Gastrocnemius medialis (tissue), 4 donors: ENCODE data around the gene SCARF1. TPM values are rescaled to one million over a fixed set of nuclear protein-coding genes. Genes with fewer than 3 reads are reported as not detected.

Source experiments
- ATAC-seq, 2 donors: fragments of 150-250 bp; one replicate each; pipeline ENCODE4 v1.9.1; 2016
- DNase-seq, 2 donors: peaks; one replicate each; pipeline ENCODE4 v3.0.0-alpha.2; 2019
- H3K27ac ChIP-seq, 4 donors: fragments of 200-600 bp; sonication (generic); 1 replicate in 1 of 4; 2 replicates in 3 of 4; pipeline ENCODE4 v1.5.1; 2016 to 2018; ENCODE audit warnings: mild to moderate bottlenecking in 2 of 4, moderate library complexity in 1 of 4
- H3K27me3 ChIP-seq, 3 donors: fragments of 200-600 bp; sonication (generic) in 2 of 3; 1 replicate in 1 of 3; 2 replicates in 2 of 3; pipeline versions ENCODE4 v1.5.1 to v1.6.0; 2016 to 2019; ENCODE audit warnings: mild to moderate bottlenecking in 1 of 3, moderate library complexity in 1 of 3
- H3K36me3 ChIP-seq, 2 donors: fragments of 200-600 bp; sonication (generic) in 1 of 2; one replicate each; pipeline ENCODE4 v1.5.1; 2017 to 2018
- H3K4me1 ChIP-seq, 2 donors: fragments of 200-600 bp; sonication (generic) in 1 of 2; one replicate each; pipeline ENCODE4 v1.5.1; 2016 to 2017; ENCODE audit warnings: mild to moderate bottlenecking in 2 of 2
- H3K4me3 ChIP-seq, 4 donors: fragments of 200-600 bp; sonication (generic) in 3 of 4; 1 replicate in 1 of 4; 2 replicates in 3 of 4; pipeline ENCODE4 v1.5.1; 2016 to 2019; ENCODE audit warnings: mild to moderate bottlenecking in 2 of 4
- H3K9me3 ChIP-seq, 3 donors: fragments of 200-600 bp; sonication (generic) in 2 of 3; 1 replicate in 1 of 3; 2 replicates in 2 of 3; pipeline ENCODE4 v1.5.1; 2016 to 2019
- CTCF ChIP-seq, 5 experiments: fragments of 450-650 bp in 3 of 5; fragments of 200-600 bp in 2 of 5; sonication (generic) in 2 of 5; IDR thresholded peaks in 4 of 5; conservative IDR thresholded peaks in 1 of 5; 1 replicate in 4 of 5; 2 replicates in 1 of 5; pipeline ENCODE4 v1.5.1; 2016 to 2019; ENCODE audit warnings: antibody characterized with exemption in 5 of 5, mild to moderate bottlenecking in 3 of 5, moderate library complexity in 3 of 5
- POLR2A ChIP-seq, 2 donors: fragments of 450-650 bp; IDR thresholded peaks; one replicate each; pipeline ENCODE4 v1.6.1; 2017; ENCODE audit warnings: antibody characterized with exemption in 2 of 2, mild to moderate bottlenecking in 2 of 2, moderate library complexity in 2 of 2
- in situ Hi-C, 4 donors: fragments of 200-750 bp; cut with MboI; loops; one replicate each; pipeline versions ENCODE4 v1.15.0 to v1.8.0; 2017; ENCODE audit warnings: low sequenced_read_pairs in 4 of 4
- intact Hi-C: fragments of 100-400 bp; cut with DNase I; formaldehyde crosslinking; loops from one replicate; pipeline ENCODE4 v1.15.1; 2023; ENCODE audit warnings: low total_unique reads
- total RNA-seq, 4 donors: library from RNA; depleted of rRNA; stranded (reverse); fragments of >200 nt; gene quantifications; one replicate each; pipeline versions ENCODE4 v1.1.0 to v1.2.3, GENCODE V29; 2016

The SCARF1 gene
- total RNA-seq, 4 donors from 2014 or later, result 4.1 to 15.1 (median 5.7) TPM

GRCh38 chr17:1643999-1644492, 1.5 kb downstream of the SCARF1 start:
- H3K4me3 ChIP-seq, result peak overlapping the region; percentile 40 to 55 (median 45)
- ATAC-seq (no peak), DNase-seq (no peak)
- no peaks in the 10 kb centered on the region for H3K9me3 ChIP-seq
- H3K36me3 ChIP-seq, result no peaks in the 10 kb centered on the region
- H3K4me1 ChIP-seq, result peaks cover 31 to 37% of the 10 kb centered on the region in 2 donors
- intact Hi-C loops, result loop anchor here (10.0 kb wide), 1 partner anchor 189 kb away; the partner anchor contains the start of gene CRK
- H3K27ac ChIP-seq, result peak overlapping the region; percentile 16 to 88 (median 78)
- TF ChIP-seq POLR2A (IDR thresholded peaks at IDR 0.05) (no peak), CTCF (IDR thresholded peaks at IDR 0.05 in 4 of 5, conservative IDR thresholded peaks at IDR 0.05 in 1 of 5) (no peak)
- H3K27me3 ChIP-seq, result no peaks in the 10 kb centered on the region
- in situ Hi-C loops, result loop anchor here in 2 of 4 donors (25.0 kb wide), 1 partner anchor 382 kb away; the partner anchor contains the start of gene BHLHA9 (in 2 of the 2)

GRCh38 chr17:1643293-1643998, 2.1 kb downstream of the SCARF1 start:
- Histone ChIP-seq H3K4me1 (peaks cover 29 to 35% of the 10 kb centered on the region in 2 donors), H3K36me3 (no peaks in the 10 kb centered on the region), H3K27me3 (no peaks in the 10 kb centered on the region), H3K27ac (peak overlapping the region; percentile 16 to 88 (median 78)), H3K9me3 (no peaks in the 10 kb centered on the region), H3K4me3 (peak overlapping the region; percentile 40 to 55 (median 45))
- intact Hi-C loops, result loop anchor here (10.0 kb wide), 1 partner anchor 189 kb away; the partner anchor contains the start of gene CRK
- peak in 1 of 2 donors; percentile 10 for ATAC-seq
- DNase-seq, result peak in 1 of 2 donors; percentile 26
- in situ Hi-C loops, result loop anchor here in 2 of 4 donors (25.0 kb wide), 1 partner anchor 381 kb away; the partner anchor contains the start of gene BHLHA9 (in 2 of the 2)
- TF ChIP-seq POLR2A (IDR thresholded peaks at IDR 0.05) (no peak), CTCF (IDR thresholded peaks at IDR 0.05 in 4 of 5, conservative IDR thresholded peaks at IDR 0.05 in 1 of 5) (no peak)

GRCh38 chr17:1641065-1641403, 4.5 kb downstream of the SCARF1 start:
- peaks cover 0 to 5% of the 10 kb centered on the region in 2 donors for H3K36me3 ChIP-seq
- no peaks in the 10 kb centered on the region for H3K27me3 ChIP-seq
- intact Hi-C loops (loop anchor here (10.0 kb wide), 1 partner anchor 186 kb away; the partner anchor contains the start of gene CRK), in situ Hi-C loops (loop anchor here in 2 of 4 donors (25.0 kb wide), 1 partner anchor 379 kb away; the partner anchor contains the start of gene BHLHA9 (in 2 of the 2))
- H3K27ac ChIP-seq, result no peak overlapping the region
- H3K9me3 ChIP-seq, result no peaks in the 10 kb centered on the region
- peaks cover 13 to 15% of the 10 kb centered on the region in 2 donors for H3K4me1 ChIP-seq
- ATAC-seq (no peak), DNase-seq (no peak)
- no peak for TF ChIP-seq POLR2A (IDR thresholded peaks at IDR 0.05)
- TF ChIP-seq CTCF (IDR thresholded peaks at IDR 0.05 in 4 of 5, conservative IDR thresholded peaks at IDR 0.05 in 1 of 5), result peak in 1 of 5 experiments; percentile 19
- H3K4me3 ChIP-seq, result no peak overlapping the region

GRCh38 chr17:1640329-1641064, 5.0 kb downstream of the SCARF1 start:
- TF ChIP-seq CTCF (IDR thresholded peaks at IDR 0.05 in 4 of 5, conservative IDR thresholded peaks at IDR 0.05 in 1 of 5) (no peak), POLR2A (IDR thresholded peaks at IDR 0.05) (no peak)
- intact Hi-C loops, result loop anchor here (10.0 kb wide), 1 partner anchor 186 kb away; the partner anchor contains the start of gene CRK
- no peak overlapping the region for H3K27ac ChIP-seq
- H3K36me3 ChIP-seq, result peaks cover 0 to 7% of the 10 kb centered on the region in 2 donors
- DNase-seq (peak in 1 of 2 donors; percentile 55), ATAC-seq (peak in 1 of 2 donors; percentile 23)
- no peaks in the 10 kb centered on the region for H3K9me3 ChIP-seq
- peaks cover 13% of the 10 kb centered on the region in 2 donors for H3K4me1 ChIP-seq
- in situ Hi-C loops, result loop anchor here in 2 of 4 donors (25.0 kb wide), 1 partner anchor 378 kb away; the partner anchor contains the start of gene BHLHA9 (in 2 of the 2)
- H3K4me3 ChIP-seq, result no peak overlapping the region
- H3K27me3 ChIP-seq, result no peaks in the 10 kb centered on the region
